ENCODE data around the gene EVA1C.
"Not testable (repeated sequence)": the region's sequence is repeated elsewhere in the genome, so short reads cannot be mapped to it uniquely, and the experiment has no call there.

The EVA1C gene

GRCh38 chr21:32457360-32457840, 44.9 kb downstream of the EVA1C start:
- in situ Hi-C loops (cut with MboI; ENCODE audit: low sequenced_read_pairs): no loop called here

DNA sequence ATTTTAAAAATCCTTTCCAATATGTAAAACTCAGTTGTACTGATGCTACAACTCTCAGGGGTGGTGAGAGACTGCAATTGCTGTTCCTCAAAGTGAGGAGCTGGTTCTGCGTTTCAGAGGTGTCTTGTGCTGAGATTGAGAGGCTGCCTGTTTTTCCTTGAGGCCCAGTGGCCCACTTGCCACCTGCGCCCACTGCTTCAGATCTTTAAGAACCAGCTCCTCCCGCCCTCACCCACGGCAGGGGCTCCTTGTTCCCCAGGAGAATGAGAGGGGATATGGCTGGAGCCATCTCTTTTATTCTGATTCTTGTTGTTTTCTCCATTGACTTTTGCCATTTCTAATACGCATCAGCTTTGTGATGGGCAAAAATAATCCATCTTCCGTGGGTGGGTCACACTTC, 45.5 kb downstream of the EVA1C start:
- in situ Hi-C loops (cut with MboI; ENCODE audit: low sequenced_read_pairs): no loop called here

DNA sequence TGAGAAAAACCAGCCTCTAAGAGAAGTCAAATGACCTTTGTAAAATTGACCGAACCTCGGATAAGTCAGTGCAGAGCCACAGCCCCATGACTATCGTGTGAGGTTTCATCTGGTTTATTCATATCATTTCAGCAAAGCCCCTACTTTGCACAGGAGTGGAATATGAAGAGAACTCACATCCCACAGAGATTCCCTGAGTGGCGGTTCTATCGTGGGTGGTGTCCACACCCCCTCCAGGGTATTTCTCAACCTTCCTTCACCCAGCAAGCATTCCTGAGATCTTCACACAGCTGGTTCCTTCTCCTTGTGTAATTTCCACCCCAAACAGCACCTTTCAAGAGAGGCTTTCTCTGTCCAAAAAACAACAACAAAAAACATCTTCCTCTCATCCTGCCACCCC, 47.5 kb downstream of the EVA1C start:
- in situ Hi-C loops (cut with MboI; ENCODE audit: low sequenced_read_pairs): no loop called here

- in situ Hi-C loops (cut with MboI; ENCODE audit: low sequenced_read_pairs): no loop called here
Measured at GRCh38 chr21:32461503-32461902, 49.0 kb downstream of the EVA1C start.

GRCh38 chr21:32462564-32462963, 50.1 kb downstream of the EVA1C start:
- in situ Hi-C loops (cut with MboI; ENCODE audit: low sequenced_read_pairs): not testable (repeated sequence)

- in situ Hi-C loops (cut with MboI; ENCODE audit: low sequenced_read_pairs): no loop called here
Measured at GRCh38 chr21:32463367-32463766, 50.9 kb downstream of the EVA1C start.

GRCh38 chr21:32463889-32464300, 51.4 kb downstream of the EVA1C start:
- in situ Hi-C loops (cut with MboI; ENCODE audit: low sequenced_read_pairs): no loop called here

- in situ Hi-C loops (cut with MboI; ENCODE audit: low sequenced_read_pairs): no loop called here
Measured at GRCh38 chr21:32467291-32467690, 54.8 kb downstream of the EVA1C start.

DNA sequence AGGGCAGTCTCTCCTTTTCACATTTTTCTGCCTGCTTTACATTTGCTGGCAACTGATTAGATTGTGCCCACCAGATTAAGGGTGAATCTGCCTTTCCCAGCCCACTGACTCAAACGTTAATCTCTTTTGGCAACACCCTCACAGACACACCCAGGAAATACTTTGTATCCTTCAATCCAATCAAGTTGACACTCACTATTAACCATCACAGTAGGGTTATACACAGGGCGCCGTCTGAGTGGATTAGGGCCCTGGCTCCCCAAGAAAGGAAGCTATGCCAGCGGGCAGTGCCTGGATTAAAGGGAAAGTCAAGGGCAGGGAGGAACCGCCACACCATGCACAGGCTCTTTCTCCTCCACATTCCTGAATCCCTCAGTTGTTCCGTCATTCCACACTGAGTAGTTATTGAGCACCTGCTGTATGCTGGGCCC, 56.2 kb downstream of the EVA1C start:
- in situ Hi-C loops (cut with MboI; ENCODE audit: low sequenced_read_pairs): no loop called here

GRCh38 chr21:32469628-32470027, 57.1 kb downstream of the EVA1C start:
- in situ Hi-C loops (cut with MboI; ENCODE audit: low sequenced_read_pairs): no loop called here

- in situ Hi-C loops (cut with MboI; ENCODE audit: low sequenced_read_pairs): no loop called here
Measured at GRCh38 chr21:32470206-32470605, 57.7 kb downstream of the EVA1C start.

DNA sequence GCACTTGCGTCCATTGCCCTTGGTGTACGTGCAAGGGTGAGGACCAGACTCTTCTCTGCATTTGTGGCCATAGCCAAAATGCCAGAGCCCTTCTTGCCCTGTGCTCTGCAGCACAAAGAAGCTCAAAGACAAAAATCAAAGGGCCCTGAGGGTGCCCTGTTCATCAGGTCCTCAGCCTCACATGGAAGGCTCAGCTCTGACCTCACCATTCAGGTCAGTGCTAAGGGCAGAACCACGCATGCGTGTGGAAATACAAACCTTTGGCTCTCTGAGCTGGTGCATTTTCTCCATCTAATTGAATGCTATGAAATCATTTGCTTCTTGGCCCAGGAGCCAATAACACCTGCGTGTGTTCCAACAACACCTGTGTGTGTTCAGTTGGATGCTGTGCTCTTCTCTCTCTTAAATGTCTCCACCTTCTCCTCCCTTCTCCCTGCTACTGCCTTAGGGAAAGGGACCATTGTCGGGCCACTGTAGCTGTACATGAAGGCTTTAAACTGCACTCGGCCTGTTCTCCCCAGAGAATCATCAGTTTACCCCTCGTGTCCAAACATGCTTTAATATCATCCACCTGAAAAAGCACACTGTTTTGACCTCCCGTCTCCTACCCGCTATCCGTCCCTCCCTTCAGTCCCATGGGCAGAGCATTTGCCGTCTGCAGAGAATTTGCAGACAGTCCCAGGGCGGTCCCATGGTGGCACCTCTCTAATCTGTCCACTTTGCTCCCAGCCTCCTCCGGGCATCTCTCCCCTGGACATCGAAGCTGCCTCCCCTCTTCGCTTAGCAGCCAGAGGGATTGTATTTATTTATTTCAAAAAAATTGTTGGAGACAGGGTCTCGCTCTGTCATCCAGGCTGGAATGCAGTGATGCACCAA, 60.6 kb downstream of the EVA1C start:
- in situ Hi-C loops (cut with MboI; ENCODE audit: low sequenced_read_pairs): no loop called here

DNA sequence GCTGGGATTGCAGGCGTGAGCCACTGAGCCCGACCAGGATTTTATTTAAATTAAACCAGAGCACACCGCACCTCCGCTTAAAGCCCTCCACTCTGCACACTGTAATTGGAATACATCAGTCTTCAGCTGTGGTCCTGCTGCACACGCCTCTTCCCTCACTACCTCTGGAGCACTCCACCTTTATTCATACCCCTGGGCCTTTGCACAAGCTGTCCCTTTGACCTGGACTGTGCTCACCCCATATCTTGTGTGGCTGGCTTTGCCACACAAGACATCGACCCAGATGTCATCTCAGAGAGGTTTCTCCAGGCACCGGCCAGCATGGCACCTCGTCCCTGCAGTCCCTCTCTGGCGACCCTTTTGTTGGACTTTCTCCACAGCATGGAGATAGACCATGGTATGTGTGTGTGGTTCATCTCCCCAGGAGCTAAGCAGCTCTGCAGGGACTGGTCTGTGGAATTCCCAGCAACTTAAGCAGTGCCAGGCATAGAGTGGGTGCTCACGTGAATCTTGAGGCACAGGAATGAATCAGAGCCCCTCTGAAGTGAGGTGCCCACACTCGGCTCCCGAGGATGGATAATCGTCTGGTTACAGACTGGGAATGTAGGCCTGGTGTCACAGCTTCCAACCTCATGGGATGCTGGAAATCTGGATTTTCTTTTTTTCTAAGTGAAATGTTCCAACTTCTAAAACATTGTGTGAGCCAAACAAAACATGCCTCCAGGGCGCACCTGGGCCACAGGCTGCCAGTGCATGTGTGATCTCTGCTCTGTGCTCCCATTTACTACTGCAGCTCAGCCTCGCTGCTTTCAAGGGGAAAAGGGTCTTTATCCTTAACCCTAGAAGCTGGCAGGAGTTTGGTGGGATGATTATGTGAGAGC, 61.9 kb downstream of the EVA1C start:
- in situ Hi-C loops (cut with MboI; ENCODE audit: low sequenced_read_pairs): no loop called here

- in situ Hi-C loops (cut with MboI; ENCODE audit: low sequenced_read_pairs): no loop called here
Measured at GRCh38 chr21:32475162-32475812, 62.8 kb downstream of the EVA1C start.

DNA sequence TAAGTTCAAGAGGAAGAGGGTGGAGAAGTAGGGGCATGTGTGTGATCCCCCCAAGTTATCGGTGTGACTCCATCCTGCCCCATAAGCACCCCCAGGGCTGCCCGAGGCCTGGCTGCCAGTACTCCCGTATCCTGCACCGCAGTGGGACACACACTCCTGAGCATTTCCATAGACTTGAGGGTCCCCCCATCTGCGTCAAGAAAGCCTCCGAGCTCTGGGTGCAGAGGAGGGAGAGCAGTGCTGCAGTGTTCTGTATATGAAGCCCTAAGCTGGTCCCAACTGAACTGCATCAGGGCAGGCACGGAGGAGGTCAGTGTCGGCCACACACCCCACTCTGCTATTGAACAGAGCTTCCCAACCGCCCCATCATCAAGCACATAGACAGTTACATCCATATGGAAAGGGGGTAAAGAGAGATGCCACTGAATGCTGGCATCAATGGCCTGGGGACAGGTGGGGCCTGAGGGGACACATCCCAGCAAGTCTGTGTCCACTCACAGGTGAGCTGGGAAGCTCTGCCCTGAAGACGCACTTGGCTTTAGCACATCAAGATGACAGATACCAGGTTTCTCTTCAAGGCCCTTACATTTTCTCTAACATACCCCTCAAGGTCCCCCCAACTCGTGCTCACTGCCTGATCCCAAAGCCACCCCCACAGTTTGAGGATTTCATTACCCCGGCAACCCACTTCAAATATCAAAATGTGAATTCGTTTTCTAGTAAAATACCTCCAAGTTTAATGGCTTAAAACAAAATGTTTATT, 64.3 kb downstream of the EVA1C start:
- in situ Hi-C loops (cut with MboI; ENCODE audit: low sequenced_read_pairs): no loop called here

DNA sequence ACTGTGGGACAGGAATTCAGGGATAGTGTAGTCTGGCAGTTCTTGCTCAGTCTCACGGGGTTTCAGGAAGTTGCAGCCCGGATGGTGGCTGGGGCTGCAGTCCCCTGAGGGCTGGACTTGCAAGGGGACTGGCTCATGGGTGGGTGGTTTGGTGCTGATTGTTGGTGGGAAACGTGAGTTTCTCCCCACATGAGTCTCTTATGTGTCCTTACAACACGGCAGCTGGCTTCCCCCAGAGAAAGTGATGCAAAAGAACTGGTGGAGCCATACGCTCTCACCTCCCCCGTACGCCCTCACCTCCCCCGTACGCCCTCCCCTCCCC, 64.9 kb downstream of the EVA1C start:
- in situ Hi-C loops (cut with MboI; ENCODE audit: low sequenced_read_pairs): no loop called here

DNA sequence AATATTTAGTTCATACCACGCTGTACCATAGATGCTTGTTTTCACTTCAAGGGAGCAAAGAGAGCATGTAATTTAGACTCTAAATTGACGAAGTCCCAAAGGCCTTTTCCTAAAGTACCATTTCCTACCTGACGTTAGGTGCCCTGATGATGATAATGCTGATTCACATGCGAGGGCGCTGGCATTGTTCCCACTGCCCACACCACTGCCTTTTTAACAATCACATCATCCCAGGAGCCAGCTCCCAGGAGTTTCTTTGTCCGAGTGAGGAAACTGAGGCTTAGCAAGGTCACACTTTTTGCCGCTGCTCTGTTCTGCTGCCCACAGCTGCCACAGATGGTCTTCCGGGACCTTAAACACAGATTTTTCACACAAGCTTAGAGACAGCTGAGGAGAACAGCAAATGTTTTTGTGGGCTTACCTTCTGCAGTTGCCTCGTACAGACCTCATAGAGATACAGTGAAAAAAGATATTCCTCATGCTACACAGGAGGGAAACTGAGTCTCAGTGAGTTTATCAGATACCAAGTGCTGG, 69.4 kb downstream of the EVA1C start:
- in situ Hi-C loops (cut with MboI; ENCODE audit: low sequenced_read_pairs): no loop called here

- in situ Hi-C loops (cut with MboI; ENCODE audit: low sequenced_read_pairs): no loop called here
Measured at GRCh38 chr21:32482565-32483292, 70.2 kb downstream of the EVA1C start.

DNA sequence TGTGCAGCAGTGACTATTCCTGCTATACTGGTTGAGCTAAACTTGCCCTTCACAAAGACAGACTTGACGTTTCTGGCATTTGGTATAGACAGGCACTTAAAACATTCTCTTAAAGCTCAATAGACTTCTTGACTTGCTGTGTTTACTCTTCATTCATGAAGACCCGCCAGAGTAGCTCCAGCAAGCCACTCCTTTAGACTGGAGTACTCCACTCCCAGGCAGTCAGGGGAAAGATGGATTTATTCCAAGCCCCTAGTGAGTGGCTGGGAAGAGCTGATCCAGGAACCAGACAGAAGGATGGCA, 70.7 kb downstream of the EVA1C start:
- in situ Hi-C loops (cut with MboI; ENCODE audit: low sequenced_read_pairs): no loop called here
